ENCODE data around the gene VASP.
"Not testable (repeated sequence)": the region's sequence is repeated elsewhere in the genome, so short reads cannot be mapped to it uniquely, and the experiment has no call there.

VASP gene

DNA sequence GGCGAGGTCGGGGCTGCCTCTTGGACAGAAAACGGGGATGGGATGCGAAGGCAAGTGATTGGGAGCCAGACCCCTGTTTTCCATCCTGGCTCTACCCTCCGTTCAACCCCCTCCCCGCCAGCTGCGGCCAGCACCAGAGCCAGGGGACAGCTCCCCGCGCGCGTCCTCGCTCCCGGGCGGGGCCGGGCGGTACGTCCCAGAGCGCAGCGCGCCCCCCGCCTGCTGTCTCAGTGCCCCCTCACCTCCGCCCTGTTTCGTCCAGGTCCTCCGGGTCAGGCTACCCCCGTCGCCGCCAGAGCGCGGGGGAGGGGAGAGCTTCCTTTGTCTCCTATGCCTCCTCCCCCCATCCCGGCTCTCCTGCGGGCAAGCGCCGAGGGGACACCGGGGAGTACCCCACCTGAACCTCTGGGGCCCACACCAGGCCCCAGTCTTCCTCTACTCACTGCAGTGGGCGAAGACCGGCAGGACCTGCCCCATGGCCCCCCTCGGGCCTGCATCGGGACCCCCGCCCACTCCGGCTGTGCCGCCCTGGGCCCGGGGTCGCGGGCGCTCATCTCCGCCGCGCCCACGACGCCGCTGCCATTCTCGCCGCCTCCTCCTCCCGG is 10.8 kb upstream of the VASP start:
- DNase-seq (ENCODE audit: low read depth, low spot score): no peak

DNA sequence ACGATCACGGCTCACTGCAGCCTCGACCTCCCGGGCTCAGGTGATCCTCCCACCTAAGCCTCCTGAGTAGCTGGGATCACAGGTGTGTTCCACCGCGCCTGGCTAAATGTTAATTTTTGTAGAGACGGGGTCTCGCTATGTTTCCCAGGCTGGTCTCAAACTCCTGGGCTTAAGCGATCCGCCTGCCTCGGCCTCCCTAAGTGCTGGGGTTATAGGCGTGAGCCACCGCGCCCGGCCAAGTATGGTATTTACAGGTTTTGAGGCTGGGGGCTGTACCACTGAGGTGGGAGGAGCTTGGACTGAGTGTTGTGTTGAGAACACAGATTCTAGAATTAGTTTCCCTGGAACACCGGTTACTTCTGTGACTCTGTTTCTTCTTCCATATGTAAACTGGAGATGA is 9.5 kb upstream of the VASP start:
- DNase-seq (ENCODE audit: low read depth, low spot score): no peak

DNA sequence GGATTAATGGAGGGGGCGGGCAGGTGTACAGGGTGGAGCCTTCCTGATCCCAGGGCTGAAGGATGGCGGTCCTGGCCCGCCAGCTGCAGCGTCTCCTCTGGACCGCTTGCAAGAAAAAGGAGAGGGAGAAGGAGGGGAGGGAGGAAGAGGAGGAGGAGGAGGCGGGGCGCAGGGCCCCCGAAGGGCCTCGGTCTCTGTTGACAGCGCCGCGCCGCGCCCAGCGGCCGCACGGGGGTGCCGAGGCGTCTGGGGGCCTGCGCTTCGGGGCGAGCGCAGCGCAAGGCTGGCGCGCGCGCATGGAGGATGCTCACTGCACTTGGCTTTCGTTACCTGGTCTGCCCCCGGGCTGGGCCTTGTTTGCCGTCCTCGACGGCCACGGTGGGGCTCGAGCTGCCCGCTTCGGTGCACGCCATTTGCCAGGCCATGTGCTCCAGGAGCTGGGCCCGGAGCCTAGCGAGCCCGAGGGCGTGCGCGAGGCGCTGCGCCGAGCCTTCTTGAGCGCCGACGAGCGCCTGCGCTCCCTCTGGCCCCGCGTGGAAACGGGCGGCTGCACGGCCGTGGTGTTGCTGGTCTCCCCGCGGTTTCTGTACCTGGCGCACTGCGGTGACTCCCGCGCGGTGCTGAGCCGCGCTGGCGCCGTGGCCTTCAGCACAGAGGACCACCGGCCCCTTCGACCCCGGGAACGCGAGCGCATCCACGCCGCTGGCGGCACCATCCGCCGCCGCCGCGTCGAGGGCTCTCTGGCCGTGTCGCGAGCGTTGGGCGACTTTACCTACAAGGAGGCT is 8.7 kb upstream of the VASP start, which contains the start of gene PPM1N:
Gene PPM1N (plus strand): TSS at position 33 of the 785 bp plus-strand sequence. CDS start 30 bp downstream, at position 63.
- DNase-seq (ENCODE audit: low read depth, low spot score): no peak

DNA sequence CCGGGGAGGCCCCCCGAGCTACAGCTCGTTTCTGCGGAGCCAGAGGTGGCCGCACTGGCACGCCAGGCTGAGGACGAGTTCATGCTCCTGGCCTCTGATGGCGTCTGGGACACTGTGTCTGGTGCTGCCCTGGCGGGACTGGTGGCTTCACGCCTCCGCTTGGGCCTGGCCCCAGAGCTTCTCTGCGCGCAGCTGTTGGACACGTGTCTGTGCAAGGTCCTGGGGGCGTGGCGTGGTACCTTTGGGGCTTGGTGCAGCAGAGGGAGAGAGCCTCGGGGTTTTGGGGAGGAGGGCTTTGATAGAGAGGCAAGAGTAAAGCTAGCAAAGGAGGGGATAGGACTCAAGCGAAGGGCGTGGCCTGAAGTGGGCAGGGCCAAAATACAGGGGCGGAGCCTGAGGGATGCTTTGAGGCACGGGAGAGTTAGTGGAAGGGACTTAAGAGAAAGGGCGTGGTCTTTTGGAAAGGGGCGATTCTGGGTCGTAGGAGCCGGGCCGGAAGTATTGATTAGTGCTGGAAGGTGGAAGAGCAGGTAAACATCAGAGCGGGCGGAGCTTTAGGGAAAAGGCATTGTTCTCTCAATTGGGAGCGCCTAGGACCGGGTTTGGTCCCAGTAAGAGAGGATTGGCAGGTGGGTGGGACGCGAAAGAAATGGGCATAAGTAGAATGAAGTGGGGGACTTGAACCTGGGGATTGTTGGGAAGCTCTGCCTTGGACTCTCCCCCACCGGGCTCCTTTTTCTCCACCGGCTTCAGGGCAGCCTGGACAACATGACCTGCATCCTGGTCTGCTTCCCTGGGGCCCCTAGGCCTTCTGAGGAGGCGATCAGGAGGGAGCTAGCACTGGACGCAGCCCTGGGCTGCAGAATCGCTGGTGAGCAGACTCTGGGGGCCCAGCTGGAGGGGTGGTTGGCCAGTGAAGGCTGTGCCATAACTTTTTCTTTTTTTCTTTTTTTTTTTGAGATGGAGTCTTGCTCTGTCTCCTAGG is 7.8 kb upstream of the VASP start:
- DNase-seq (ENCODE audit: low read depth, low spot score): peak; percentile 95

DNA sequence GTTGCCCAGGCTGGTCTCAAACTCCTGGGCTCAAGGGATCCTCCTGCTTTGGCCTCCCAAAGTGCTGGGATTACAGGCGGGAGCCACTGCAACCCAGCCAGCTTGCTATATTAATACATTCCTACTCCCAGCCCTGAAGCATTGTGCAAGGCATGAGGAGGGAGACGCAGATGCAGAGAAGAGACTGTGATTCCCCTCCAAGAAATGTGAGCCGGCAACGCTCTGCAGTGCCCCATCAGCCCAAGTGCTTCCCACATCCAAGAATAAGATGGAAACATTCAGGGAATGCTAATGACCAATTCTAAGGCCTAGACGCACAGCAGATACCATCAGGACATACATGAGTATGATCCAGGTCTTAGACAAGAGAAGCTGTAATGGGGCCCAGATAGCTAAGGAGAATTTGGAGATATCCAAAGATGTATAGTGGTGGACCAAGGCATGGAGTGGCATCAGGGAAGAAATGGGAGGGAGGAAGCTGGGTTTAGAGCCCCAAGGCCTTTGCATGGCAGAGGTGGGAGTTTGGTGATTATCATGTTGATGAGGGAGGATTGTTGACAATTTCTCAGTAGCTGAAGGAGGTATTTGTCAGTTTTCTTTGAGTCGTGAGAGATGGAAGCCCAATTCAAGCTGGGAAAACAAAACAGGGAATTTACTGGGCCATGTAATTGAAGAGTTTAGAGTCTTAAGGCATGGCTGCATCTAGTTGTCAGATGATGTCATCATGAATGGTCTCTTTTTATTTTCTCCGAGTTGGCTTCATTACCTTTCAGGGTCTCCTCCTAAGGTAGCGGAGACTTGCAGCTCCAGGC is 6.2 kb upstream of the VASP start:
- DNase-seq (ENCODE audit: low read depth, low spot score): no peak

DNA sequence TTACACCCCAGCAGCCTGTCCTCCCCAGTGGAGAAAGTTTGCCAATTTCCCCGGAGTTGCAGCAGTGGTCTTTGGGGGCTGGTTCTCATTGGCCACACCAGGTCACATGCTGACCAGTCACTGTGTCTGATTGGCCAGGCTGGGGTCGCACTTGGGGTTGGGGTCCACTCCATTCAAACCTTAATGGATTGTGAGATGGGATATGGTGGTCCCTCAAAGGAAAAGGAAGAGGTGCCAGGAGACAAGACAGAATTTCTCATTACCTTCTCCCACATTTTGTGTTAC is 5.6 kb upstream of the VASP start:
- DNase-seq (ENCODE audit: low read depth, low spot score): no peak

DNA sequence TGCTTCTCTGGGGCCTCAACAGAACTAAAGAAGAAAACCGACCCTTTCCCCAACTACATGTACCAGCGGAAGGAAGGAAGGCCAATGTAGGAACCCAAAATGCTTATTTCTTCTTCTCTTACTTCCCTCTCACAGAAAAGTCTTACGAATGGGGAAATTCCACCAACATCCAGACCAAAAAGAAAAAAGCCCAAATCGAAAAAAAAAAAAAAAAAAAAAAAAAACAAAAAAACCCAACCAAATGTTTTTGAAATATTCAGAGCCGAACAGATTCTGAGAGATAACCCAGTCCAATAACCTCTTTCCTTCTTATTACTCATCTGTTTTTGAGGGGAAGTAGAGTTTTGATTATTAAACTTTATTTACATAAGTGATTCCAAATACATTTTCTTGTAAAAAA is 5.2 kb upstream of the VASP start:
- DNase-seq (ENCODE audit: low read depth, low spot score): no peak

DNA sequence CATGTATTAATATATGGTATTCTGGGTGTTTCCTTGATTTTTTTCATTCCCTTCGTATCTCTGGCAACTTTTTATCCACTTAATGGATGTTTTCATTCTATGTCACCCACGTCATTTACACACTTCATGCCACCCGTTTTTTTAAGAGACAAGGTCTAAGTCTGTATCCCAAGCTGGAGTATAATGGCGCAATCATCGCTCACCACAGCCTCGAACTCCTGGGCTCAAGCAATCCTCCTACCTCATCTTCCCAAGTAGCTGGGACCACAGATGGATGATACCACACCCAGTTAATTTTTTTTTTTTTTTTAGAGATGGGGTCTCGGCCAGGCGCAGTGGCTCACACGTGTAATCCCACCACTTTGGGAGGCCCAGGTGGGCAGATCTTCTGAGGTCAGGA is 3.4 kb upstream of the VASP start:
- DNase-seq (ENCODE audit: low read depth, low spot score): no peak

DNA sequence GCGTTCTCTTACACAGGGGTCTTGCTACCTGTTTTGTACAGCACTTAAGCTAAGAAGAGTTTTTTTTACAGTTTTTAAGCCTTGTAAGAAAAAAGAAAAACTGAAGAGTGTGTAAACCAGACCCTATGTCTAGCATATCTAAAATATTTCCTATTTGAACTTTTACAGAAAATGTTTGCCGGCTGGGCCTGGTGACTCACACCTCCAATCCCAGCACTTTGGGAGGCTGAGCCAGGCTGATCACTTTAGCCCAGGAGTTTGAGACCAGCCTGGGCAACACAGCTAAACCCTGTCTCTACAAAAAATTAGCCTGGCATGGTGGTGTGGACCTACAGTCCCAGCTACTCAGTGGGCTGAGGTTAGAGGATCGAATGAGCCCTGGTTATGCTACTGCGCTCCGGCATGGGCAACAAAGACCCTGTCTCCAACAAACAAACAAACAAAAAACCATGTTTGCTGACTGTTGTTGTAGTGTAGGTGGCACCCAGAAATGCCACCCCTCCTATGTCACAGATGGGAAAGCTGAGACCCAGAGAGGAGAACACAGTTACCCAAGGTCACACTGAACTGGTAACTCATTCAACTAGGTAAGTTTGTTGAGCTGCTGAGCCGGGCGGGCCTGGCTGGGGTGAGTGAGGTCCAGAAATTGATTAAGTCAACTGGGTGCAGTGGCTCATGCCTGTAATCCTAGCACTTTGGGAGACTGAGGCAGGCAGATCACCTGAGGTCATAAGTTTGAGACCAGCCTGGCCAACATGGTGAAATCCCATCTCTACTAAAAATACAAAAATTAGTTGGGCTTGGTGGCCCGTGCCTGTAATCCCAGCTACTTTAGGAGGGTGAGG is 1.9 kb upstream of the VASP start:
- DNase-seq (ENCODE audit: low read depth, low spot score): no peak

DNA sequence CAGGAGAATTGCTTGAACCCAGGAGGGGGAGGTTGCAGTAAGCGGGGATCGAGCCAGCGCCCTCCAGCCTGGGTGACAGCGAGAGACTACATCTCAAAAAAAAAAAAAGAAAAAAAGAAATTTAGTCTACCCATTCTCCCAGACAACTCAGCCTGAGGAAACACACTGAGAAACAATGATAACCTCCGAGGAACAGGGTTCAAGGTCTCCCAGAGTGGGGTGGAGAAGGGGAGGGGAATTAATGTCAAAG is 1.4 kb upstream of the VASP start:
- no peak for DNase-seq (ENCODE audit: low read depth, low spot score)

DNA sequence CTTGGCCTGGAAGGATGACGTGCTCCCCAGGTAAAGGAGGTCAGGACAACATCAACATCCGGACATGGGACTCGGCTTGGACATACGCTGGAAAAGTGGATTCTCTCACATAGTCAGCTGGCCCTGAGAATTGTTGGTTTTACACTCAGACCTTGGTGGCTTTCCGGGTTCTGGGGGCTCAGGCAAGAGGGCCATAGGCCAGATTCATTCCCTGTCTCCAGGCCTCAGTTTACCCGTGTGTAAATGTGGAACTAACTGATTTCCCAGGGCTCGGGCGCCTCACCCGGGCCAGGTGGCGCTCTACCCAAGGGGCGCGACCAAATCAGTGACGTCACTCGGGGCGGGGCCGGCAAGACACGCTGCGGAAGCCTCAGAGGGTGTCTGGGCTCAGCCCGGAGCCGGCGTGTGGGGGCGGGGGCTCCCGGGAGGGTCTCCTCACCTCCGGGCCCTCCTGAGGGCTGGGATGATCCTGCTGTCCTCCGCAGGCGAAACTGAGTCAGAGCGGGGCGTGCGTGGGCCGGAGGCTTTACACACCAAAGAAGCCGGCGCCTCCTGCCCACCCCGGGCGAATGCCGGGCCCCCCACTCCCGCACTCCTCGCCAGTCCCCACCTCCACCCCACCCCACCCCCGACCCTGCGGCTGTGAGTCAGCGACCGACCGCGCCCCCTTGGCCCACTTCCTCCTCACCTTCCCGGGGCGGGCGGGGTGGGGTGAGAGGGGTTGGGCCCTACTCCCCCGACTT is 862 bp upstream of the VASP start:
- DNase-seq (ENCODE audit: low read depth, low spot score): no peak

DNA sequence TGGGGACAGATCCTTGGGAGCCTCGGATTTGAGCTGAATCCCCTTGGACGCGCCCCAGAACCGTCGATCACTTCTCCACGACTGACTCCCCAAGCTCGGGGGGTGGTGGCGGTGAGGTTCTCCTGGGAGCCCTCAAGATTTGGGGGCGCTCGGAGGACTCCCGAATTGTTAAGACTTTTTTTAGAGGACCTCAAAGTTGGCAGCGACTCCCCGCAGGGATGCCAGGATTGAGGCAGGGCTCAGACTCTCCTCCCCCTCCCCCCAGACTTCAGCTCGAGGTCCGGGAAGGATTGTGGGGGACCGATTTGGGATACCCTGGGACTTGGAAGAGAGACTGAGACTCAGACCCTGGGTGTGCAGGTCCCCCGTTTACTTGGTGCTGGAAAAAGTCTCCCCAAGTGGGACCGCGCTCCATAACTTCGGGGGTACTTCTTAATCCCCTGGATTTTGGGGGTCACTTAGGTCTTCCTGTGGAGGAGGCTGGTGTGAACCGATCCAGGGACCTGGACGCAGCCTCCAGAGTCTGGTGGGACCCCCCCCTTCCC is 665 bp downstream of the VASP start:
- no peak for DNase-seq (ENCODE audit: low read depth, low spot score)

DNA sequence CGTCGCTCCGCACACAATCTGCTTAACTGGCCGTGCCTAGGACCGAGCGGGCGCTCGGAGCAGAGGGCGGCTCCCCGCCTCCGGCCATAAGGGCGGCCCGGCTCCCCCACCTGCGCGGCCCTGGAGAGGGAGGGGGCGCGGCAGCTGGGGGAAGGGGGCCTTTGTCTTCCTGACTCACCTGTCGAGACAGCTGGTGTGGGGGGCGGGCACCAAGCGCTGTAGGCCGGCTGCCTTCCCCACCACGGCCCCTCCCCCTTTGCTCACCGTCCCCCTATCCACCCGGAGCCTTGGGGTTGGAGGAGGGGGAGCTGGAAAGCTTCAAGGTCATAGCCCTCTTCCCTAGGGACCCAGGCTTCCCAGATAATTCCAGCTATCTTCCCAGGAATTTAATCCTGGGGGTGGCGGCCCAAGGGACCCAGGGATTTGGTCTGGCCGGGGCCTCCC is 1.2 kb downstream of the VASP start:
- DNase-seq (ENCODE audit: low read depth, low spot score): no peak

DNA sequence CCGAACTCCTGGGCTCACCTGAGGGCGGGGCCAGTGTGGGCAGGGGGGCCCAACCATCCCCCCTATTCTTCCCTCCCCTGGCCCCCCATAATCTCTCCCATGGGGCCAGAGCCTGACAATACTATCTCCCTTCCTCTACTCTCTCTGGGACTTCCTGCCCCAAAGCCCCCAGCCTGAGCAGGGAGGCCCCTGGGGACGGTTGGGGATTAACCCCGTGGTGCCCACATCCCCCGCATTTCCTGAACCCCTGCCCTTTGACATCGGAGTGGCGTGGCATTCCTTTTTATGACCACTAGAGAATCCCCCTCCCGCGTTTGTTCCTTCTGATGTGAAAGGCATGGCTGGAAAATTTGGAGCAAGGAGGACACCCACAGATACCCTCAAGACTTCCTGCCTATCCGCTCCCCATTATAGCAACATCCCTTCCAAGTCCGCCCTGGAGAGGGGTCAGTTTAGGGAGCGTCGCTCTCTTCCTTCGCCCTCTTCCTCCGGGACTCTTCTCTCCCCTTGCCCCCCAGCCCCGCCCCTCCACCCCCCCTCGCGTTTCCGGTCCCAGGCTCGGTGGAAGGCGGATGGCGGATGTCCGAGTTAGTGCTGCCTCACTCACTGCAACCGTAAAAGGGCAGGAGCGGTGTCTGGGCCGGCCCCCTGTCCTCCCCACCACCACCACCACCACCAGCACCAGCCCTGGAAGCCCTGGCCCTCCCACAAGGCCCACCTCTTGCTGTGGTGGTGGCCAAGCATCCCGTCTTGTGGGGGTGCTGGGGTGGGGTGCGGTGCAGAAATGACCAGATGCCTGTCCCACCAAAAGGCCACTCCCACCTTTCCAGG is 1.8 kb downstream of the VASP start:
- no peak for DNase-seq (ENCODE audit: low read depth, low spot score)

DNA sequence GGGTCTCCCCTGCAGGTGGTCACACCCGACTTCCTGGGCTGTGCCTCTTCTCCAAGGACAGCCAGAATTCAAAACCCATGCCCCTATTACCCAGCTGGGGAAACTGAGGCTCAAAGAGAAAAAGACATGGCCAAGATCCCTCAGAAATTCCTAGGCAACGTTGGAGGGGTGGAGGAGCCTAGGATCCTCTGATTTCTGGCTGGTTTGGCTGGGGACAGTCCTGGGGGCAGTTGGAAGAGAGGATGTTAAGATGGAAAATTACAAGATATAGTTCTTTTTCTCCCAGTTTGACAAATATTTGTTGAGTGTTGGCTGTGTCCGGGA is 2.4 kb downstream of the VASP start:
- no peak for DNase-seq (ENCODE audit: low read depth, low spot score)

DNA sequence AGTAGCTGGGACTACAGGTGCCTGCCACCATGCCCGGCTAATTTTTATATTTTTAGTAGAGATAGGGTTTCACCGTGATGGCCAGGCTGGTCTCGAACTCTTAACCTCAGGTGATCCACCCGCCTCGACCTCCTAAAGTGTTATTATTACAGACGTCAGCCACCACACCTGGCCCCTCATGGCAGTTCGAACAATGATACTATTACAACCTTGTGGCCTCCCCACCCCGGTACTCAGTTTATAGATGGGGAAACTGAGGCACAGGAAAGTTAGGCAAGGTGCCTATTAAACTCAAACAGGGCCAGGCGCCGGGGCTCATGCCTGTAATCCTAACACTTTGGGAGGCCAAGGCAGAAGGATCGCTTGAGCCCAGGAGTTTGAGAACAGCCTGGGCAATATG is 3.1 kb downstream of the VASP start:
- not testable (repeated sequence) for DNase-seq (ENCODE audit: low read depth, low spot score)

DNA sequence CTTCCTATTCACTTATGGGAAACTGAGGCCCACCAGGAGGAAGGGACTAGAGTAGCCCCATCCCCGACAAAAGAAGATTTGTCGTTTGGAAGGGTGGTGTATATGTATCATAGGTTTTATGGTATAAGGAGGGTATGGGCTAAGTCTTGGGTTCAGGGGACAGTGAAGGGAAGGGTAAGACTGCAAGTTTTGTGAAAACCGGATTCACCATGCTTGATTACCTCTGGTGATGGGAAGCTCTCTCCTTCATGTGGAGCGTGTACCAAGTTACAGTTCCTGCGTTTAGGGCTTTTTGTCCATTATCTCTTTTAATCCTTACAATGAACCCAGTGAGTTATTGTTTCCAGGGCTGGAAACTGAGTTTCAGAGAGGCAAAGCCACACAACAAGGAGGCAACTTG is 3.8 kb downstream of the VASP start:
- no peak for DNase-seq (ENCODE audit: low read depth, low spot score)

DNA sequence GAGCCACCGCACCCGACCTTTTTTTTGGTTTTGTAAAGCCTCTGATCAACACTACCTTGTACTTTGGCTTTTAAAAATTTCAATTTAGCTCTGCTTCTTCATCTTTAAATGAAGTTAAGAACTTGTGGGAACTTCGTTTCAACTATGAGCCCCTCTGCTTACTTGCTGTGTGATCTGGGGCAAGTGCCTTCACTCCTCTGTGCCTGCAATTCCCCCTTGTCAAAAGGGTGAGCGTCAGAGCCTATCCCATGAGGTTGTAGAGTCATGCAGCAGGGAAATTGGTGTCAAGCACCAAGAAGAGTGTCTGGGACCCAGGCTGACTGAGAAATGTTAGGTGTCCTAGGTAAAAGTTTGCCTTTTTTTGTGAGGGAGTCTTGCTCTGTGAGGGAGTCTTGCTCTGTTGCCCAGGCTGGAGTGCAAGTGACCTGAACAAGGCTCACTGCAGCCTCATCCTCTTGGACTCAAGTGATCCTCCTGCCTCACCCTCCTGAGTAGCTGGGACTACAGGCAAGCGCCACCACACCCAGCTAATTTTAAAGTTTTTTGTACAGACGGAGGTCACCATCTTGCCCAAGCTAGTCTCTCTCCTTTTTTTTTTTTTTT is 5.7 kb downstream of the VASP start:
- no peak for DNase-seq (ENCODE audit: low read depth, low spot score)
